NCI-H2227 (cell line): ENCODE results near the gene SDC3.

Experiments used
- DNase-seq: peaks from one replicate; lab custom pipeline; 2025; ENCODE audit not compliant: unreplicated experiment; lab: John Stamatoyannopoulos, UW

SDC3 gene

GRCh38 chr1:30855686-30856259 is 52.8 kb downstream of the SDC3 start:
- no peak for DNase-seq

- no peak for DNase-seq
Observed at GRCh38 chr1:30853350-30853749, 55.2 kb downstream of the SDC3 start.

- DNase-seq = no peak
Observed at GRCh38 chr1:30852026-30852425, 56.5 kb downstream of the SDC3 start.

GRCh38 chr1:30851286-30851685 is 57.3 kb downstream of the SDC3 start:
- DNase-seq = no peak

- DNase-seq = no peak
Observed at GRCh38 chr1:30850607-30851006, 58.0 kb downstream of the SDC3 start.

- DNase-seq = no peak
Observed at GRCh38 chr1:30848130-30848529, 60.4 kb downstream of the SDC3 start.

GRCh38 chr1:30847358-30847972 is 61.1 kb downstream of the SDC3 start:
- DNase-seq = peak; percentile 18

GRCh38 chr1:30846587-30846986 is 62.0 kb downstream of the SDC3 start:
- DNase-seq = no peak

- no peak for DNase-seq
Observed at GRCh38 chr1:30845904-30846290, 62.7 kb downstream of the SDC3 start.

- DNase-seq = no peak
Observed at GRCh38 chr1:30845237-30845903, 63.2 kb downstream of the SDC3 start.

GRCh38 chr1:30844631-30845030 is 63.9 kb downstream of the SDC3 start:
- DNase-seq = no peak

GRCh38 chr1:30842697-30843354 is 65.7 kb downstream of the SDC3 start:
- no peak for DNase-seq

- DNase-seq = no peak
Observed at GRCh38 chr1:30840904-30841598, 67.5 kb downstream of the SDC3 start.

- no peak for DNase-seq
Observed at GRCh38 chr1:30839827-30840359, 68.7 kb downstream of the SDC3 start.

- no peak for DNase-seq
Observed at GRCh38 chr1:30838996-30839395, 69.6 kb downstream of the SDC3 start.

GRCh38 chr1:30837653-30838052 is 70.9 kb downstream of the SDC3 start:
- DNase-seq = no peak

GRCh38 chr1:30834253-30834652 is 74.3 kb downstream of the SDC3 start:
- no peak for DNase-seq

- no peak for DNase-seq
Observed at GRCh38 chr1:30830537-30830936, 78.0 kb downstream of the SDC3 start.

- no peak for DNase-seq
Observed at GRCh38 chr1:30829889-30830288, 78.7 kb downstream of the SDC3 start.

- DNase-seq = no peak
Observed at GRCh38 chr1:30824736-30825429, 83.7 kb downstream of the SDC3 start.
